Naive thymus-derived CD4-positive, alpha-beta T cell (primary cell): ENCODE data around the gene IP6K3. TPM values are rescaled to one million over a fixed set of nuclear protein-coding genes. Genes with fewer than 3 reads are reported as not detected.

ENCODE experiments used
- ATAC-seq: fragments of 150-1000 bp; cut with Tn5 transposase; 2 replicates; pipeline ENCODE4 v1.10.0; 2021; ENCODE audit warnings: mild to moderate bottlenecking, moderate library complexity
- CTCF ChIA-PET: fragments of 350-600 bp; sonication (Branson Sonifier 250); formaldehyde crosslinking; loops from one replicate; lab custom pipeline; 2021; ENCODE audit warnings: antibody characterized with exemption; lab: Charles Lee
- POLR2A ChIA-PET: fragments of 350-600 bp; sonication (Branson Sonifier 250); formaldehyde crosslinking; loops from one replicate; lab custom pipeline; 2021; ENCODE audit warnings: antibody characterized with exemption, inconsistent platforms; lab: Charles Lee
- DNase-seq, 9 donors: peaks; one replicate each; pipeline versions ENCODE4 v3.0.0 to v3.0.0-alpha.2; 2020 to 2022; ENCODE audit warnings: mixed read lengths in 1 of 9
- H3K27ac ChIP-seq: one replicate; pipeline ENCODE4 v1.7.0; 2013; ENCODE audit warnings: mild to moderate bottlenecking, low read depth, low read length, moderate library complexity
- H3K27me3 ChIP-seq, 2 donors: one replicate each; pipeline ENCODE4 v1.7.0; 2013; ENCODE audit warnings: low read length in 2 of 2, mild to moderate bottlenecking in 2 of 2, moderate library complexity in 2 of 2; ENCODE audit not compliant: control insufficient read depth in 2 of 2, insufficient read depth in 2 of 2
- H3K36me3 ChIP-seq, 3 experiments: 1 replicate in 2 of 3; 2 replicates in 1 of 3; pipeline ENCODE4 v1.7.0; 2013; ENCODE audit warnings: low read length in 3 of 3, mild to moderate bottlenecking in 3 of 3, moderate library complexity in 1 of 3; ENCODE audit not compliant: insufficient read depth in 3 of 3, control insufficient read depth in 2 of 3
- H3K4me1 ChIP-seq, 2 donors: one replicate each; pipeline ENCODE4 v1.7.0; 2013; ENCODE audit warnings: low read length in 2 of 2, mild to moderate bottlenecking in 2 of 2, moderate library complexity in 1 of 2; ENCODE audit not compliant: control insufficient read depth in 2 of 2, insufficient read depth in 2 of 2
- H3K4me3 ChIP-seq: 2 replicates; pipeline ENCODE4 v1.7.0; 2013; ENCODE audit warnings: mild to moderate bottlenecking, low read length
- H3K9me3 ChIP-seq, 3 experiments: 1 replicate in 2 of 3; 2 replicates in 1 of 3; pipeline ENCODE4 v1.7.0; 2013; ENCODE audit warnings: low read length in 3 of 3; ENCODE audit not compliant: control insufficient read depth in 2 of 3
- H3K27ac Mint-ChIP-seq, 9 donors: one replicate each; pipeline ENCODE4 v1.8.0; 2020 to 2022; ENCODE audit warnings: mixed read lengths in 9 of 9, mild to moderate bottlenecking in 8 of 9, moderate library complexity in 5 of 9, inconsistent platforms in 2 of 9
- H3K27me3 Mint-ChIP-seq, 5 donors: one replicate each; pipeline ENCODE4 v1.8.0; 2021 to 2022; ENCODE audit warnings: mixed read lengths in 5 of 5, mild to moderate bottlenecking in 1 of 5
- H3K36me3 Mint-ChIP-seq, 5 donors: one replicate each; pipeline ENCODE4 v1.8.0; 2020 to 2022; ENCODE audit warnings: mixed read lengths in 5 of 5, mild to moderate bottlenecking in 3 of 5, inconsistent platforms in 1 of 5
- H3K4me1 Mint-ChIP-seq, 7 donors: one replicate each; pipeline ENCODE4 v1.8.0; 2020 to 2022; ENCODE audit warnings: mixed read lengths in 7 of 7, mild to moderate bottlenecking in 3 of 7, inconsistent platforms in 1 of 7
- H3K4me3 Mint-ChIP-seq, 10 donors: one replicate each; pipeline ENCODE4 v1.8.0; 2020 to 2022; ENCODE audit warnings: mild to moderate bottlenecking in 10 of 10, mixed read lengths in 10 of 10, moderate library complexity in 6 of 10, inconsistent platforms in 2 of 10
- H3K9me3 Mint-ChIP-seq, 11 donors: one replicate each; pipeline ENCODE4 v1.8.0; 2020 to 2022; ENCODE audit warnings: mixed read lengths in 11 of 11, mild to moderate bottlenecking in 4 of 11, inconsistent platforms in 1 of 11, moderate library complexity in 1 of 11
- intact Hi-C, 2 donors: fragments of 100-400 bp; cut with micrococcal nuclease; formaldehyde crosslinking; loops; one replicate each; pipeline ENCODE4 v1.15.1; 2023
- polyA plus RNA-seq, 2 donors: library from polyadenylated mRNA; unstranded; fragments of 300-500 nt; fragmentation: Illumina TruSeq; gene quantifications; one replicate each; pipeline ENCODE4 v1.2.3, GENCODE V29; 2021
- total RNA-seq, 6 experiments: library from RNA in 5 of 6; stranded (reverse) in 5 of 6; gene quantifications; 1 replicate in 5 of 6; 2 replicates in 1 of 6; pipeline ENCODE4 v1.2.3 and lab custom pipeline; 2021 to 2026

IP6K3 gene
- total and polyA plus RNA-seq, 7 experiments from 2014 or later: not detected

DNA sequence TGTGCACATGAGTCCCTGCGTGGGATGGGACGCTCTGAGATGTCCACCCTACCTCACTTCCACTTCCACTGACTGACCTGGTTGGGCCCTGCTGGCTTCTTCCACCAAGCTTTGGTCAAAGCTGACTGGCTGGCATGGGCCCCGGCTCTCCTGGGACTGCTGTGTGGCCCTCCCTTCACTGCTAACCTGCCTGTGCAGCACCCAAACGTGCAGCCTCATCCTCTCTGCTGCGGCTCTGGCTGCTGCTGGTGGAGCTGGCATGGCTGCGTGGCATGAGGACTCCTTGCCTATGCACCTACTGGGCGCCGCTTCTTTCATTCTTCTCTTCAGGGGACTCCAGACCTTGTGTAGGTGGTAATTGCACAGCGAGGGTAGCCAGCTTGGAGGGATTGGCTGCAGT, 18.7 kb upstream of the IP6K3 start:
- DNase-seq: no peak
- no peak overlapping the region for H3K4me3 Mint-ChIP-seq
- CTCF ChIA-PET: interaction anchor here (0.9 kb wide), 1 partner anchor 214 kb away, joined by 3 read pairs; no protein-coding TSS in a partner anchor
- no peaks in the 10 kb centered on the region for H3K9me3 Mint-ChIP-seq
- no peaks in the 10 kb centered on the region for H3K36me3 Mint-ChIP-seq
- H3K27me3 Mint-ChIP-seq: peaks cover 0 to 15% (median 6%) of the 10 kb centered on the region in 5 donors
- Histone ChIP-seq H3K4me1 (no peaks in the 10 kb centered on the region), H3K9me3 (no peaks in the 10 kb centered on the region), H3K27ac (no peak overlapping the region), H3K4me3 (no peak overlapping the region), H3K27me3 (no peaks in the 10 kb centered on the region), H3K36me3 (no peaks in the 10 kb centered on the region)
- intact Hi-C loops: no loop called here
- POLR2A ChIA-PET: no interaction called here
- ATAC-seq: no peak
- H3K27ac Mint-ChIP-seq: no peak overlapping the region
- H3K4me1 Mint-ChIP-seq: peaks cover 0 to 4% (median 0%) of the 10 kb centered on the region in 7 donors

DNA sequence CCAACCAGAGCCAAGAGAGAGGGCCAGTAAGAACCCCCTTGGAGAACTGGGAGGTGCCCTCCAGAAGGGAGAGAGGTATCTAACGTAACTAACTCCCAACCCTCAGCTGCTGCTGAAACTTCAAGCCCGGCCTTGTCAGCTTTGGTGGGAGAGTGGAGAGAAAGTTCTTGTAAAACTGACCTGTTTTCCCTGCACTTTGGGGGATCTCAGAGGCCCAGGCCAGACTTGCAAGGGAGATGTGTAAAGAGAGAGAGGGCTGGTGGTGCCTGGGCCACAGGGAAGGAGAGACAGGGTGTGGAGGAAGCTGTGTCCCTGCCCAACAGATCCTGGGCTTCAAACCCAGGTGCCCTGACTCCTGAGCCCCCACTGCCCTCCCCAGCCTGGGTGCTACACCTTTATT, 17.3 kb upstream of the IP6K3 start:
- no peak overlapping the region for H3K27ac Mint-ChIP-seq
- Histone ChIP-seq H3K27ac (no peak overlapping the region), H3K4me3 (no peak overlapping the region), H3K9me3 (no peaks in the 10 kb centered on the region), H3K4me1 (no peaks in the 10 kb centered on the region), H3K27me3 (no peaks in the 10 kb centered on the region), H3K36me3 (no peaks in the 10 kb centered on the region)
- H3K9me3 Mint-ChIP-seq: no peaks in the 10 kb centered on the region
- ChIA-PET CTCF (interaction anchor here (0.6 to 4.3 kb wide), 2 partner anchors 53 to 400 kb away, joined by 3 to 19 read pairs; partner anchors contain the start of gene UQCC2), POLR2A (interaction anchor here (0.8 kb wide), 1 partner anchor 385 kb away, joined by 3 read pairs; no protein-coding TSS in a partner anchor)
- H3K4me1 Mint-ChIP-seq: peaks cover 0 to 4% (median 0%) of the 10 kb centered on the region in 7 donors
- no peak for DNase-seq
- intact Hi-C loops: no loop called here
- ATAC-seq: no peak
- peaks cover 0 to 15% (median 6%) of the 10 kb centered on the region in 5 donors for H3K27me3 Mint-ChIP-seq
- no peak overlapping the region for H3K4me3 Mint-ChIP-seq
- no peaks in the 10 kb centered on the region for H3K36me3 Mint-ChIP-seq

DNA sequence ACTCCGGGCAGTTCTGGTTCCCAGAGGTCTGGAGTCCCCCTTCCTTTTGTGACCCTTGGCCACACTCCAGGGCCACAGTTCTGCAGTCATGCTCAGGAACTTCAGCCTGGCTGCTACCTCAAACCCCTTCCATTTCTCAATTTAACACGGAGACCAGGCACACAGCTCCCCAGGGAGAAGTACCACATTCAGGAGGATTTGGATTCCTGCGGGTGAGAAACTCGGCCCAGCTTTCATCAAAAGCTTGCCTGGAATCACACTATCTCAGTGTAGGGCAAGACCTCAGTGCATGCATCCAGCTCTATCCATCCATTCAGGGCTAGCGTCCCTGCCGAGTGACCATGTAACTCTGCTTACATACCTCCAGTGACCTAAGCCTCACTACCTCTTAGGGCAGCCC, 16.8 kb upstream of the IP6K3 start:
- H3K27me3 ChIP-seq: no peaks in the 10 kb centered on the region
- Mint-ChIP-seq H3K27ac (no peak overlapping the region), H3K4me3 (no peak overlapping the region), H3K27me3 (peaks cover 0 to 13% (median 6%) of the 10 kb centered on the region in 5 donors), H3K36me3 (no peaks in the 10 kb centered on the region), H3K4me1 (peaks cover 0 to 2% (median 0%) of the 10 kb centered on the region in 7 donors), H3K9me3 (no peaks in the 10 kb centered on the region)
- no peak overlapping the region for H3K27ac ChIP-seq
- H3K4me1 ChIP-seq: no peaks in the 10 kb centered on the region
- intact Hi-C loops: no loop called here
- DNase-seq: no peak
- H3K36me3 ChIP-seq: no peaks in the 10 kb centered on the region
- POLR2A ChIA-PET: interaction anchor here (0.6 kb wide), 1 partner anchor 16 kb away, joined by 3 read pairs; no protein-coding TSS in a partner anchor
- no peaks in the 10 kb centered on the region for H3K9me3 ChIP-seq
- no peak for ATAC-seq
- CTCF ChIA-PET: interaction anchor here (4.3 kb wide), 1 partner anchor 52 kb away, joined by 19 read pairs; the partner anchor contains the start of gene UQCC2
- no peak overlapping the region for H3K4me3 ChIP-seq

DNA sequence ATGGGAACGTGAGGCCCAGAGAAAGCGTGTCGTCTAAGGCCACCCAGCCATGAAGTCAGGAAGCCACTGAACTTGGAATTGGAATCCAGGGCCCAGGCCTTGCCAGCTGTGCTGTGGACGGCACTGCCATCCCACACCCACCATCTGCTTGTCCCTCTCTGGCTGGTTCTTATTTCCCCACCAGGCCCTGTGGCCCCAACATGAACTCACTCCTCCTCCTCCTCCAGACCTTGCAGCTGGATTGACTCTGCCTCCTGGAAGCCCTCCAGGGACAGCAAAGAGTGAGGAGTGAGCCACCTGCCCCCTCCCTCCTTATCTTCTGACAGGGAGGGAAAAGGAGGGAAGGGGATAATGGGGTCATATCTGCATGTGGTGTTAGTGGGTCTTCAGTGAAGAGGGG, 16.0 kb upstream of the IP6K3 start:
- Mint-ChIP-seq H3K9me3 (no peaks in the 10 kb centered on the region), H3K4me1 (no peaks in the 10 kb centered on the region), H3K36me3 (no peaks in the 10 kb centered on the region), H3K27ac (peak overlapping the region in 1 of 9 donors; percentile 8), H3K27me3 (peaks cover 0 to 10% (median 6%) of the 10 kb centered on the region in 5 donors), H3K4me3 (no peak overlapping the region)
- no peaks in the 10 kb centered on the region for H3K9me3 ChIP-seq
- DNase-seq (no peak), ATAC-seq (no peak)
- no peak overlapping the region for H3K27ac ChIP-seq
- H3K27me3 ChIP-seq: no peaks in the 10 kb centered on the region
- intact Hi-C loops: loop anchor here (1.0 kb wide), 3 partner anchors 51 to 177 kb away; partner anchors contain the start of gene UQCC2 (in 2 of the 2)
- H3K36me3 ChIP-seq: no peaks in the 10 kb centered on the region
- no peak overlapping the region for H3K4me3 ChIP-seq
- ChIA-PET POLR2A (no interaction called here), CTCF (interaction anchor here (2.4 to 4.3 kb wide), 2 partner anchors 8 to 51 kb away, joined by 10 to 19 read pairs; partner anchors contain the start of gene UQCC2)
- no peaks in the 10 kb centered on the region for H3K4me1 ChIP-seq

DNA sequence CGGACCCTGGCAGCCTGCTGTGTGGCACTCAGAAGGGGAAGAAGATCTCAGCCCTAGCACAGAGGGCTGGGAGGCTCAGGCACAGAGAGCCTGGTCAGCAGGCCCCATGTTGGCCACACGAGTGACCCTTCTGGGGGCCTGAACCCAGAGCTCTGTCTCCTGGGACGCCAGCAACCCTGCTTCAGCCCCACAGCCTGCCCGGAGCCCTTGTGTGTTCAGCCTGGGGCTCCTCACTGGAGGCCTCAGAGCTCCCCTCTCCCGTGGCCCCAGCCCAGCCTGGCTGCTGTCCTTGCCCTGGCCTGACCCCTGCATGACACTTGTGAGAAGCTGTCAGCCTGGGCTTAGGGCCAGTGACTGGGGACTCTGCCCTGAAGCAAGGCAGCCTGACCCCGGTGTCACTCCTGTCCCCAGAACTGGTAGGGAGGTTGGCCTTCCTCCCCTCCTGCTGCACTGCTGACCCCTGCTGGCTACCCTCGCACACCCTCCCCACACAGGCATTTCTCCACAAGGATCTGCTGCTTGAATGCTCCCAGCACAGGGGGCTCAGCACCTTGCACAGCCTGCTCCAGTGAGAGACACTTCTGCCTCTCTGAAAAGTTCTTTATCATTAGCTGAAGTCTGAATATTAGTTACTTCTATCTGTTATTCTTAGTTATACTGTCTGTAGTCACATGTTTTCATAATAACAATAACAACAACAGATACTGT, 15.4 kb upstream of the IP6K3 start:
- peaks cover 0 to 8% (median 5%) of the 10 kb centered on the region in 5 donors for H3K27me3 Mint-ChIP-seq
- peak overlapping the region in 1 of 9 donors; percentile 8 for H3K27ac Mint-ChIP-seq
- intact Hi-C loops: loop anchor here (1.0 kb wide), 3 partner anchors 51 to 177 kb away; partner anchors contain the start of gene UQCC2 (in 2 of the 2)
- no peaks in the 10 kb centered on the region for H3K36me3 Mint-ChIP-seq
- Histone ChIP-seq H3K27me3 (no peaks in the 10 kb centered on the region), H3K4me3 (no peak overlapping the region), H3K36me3 (no peaks in the 10 kb centered on the region), H3K9me3 (no peaks in the 10 kb centered on the region), H3K4me1 (no peaks in the 10 kb centered on the region), H3K27ac (no peak overlapping the region)
- ATAC-seq (peak; percentile 67), DNase-seq (peak in 6 of 9 donors; percentile 21 to 34 (median 30))
- POLR2A ChIA-PET: no interaction called here
- peaks cover 0 to 1% (median 0%) of the 10 kb centered on the region in 11 donors for H3K9me3 Mint-ChIP-seq
- no peaks in the 10 kb centered on the region for H3K4me1 Mint-ChIP-seq
- no peak overlapping the region for H3K4me3 Mint-ChIP-seq
- CTCF ChIA-PET: interaction anchor here (1.3 to 4.3 kb wide), 4 partner anchors 9 to 61 kb away, joined by 3 to 19 read pairs (median 7); partner anchors contain the start of gene UQCC2

DNA sequence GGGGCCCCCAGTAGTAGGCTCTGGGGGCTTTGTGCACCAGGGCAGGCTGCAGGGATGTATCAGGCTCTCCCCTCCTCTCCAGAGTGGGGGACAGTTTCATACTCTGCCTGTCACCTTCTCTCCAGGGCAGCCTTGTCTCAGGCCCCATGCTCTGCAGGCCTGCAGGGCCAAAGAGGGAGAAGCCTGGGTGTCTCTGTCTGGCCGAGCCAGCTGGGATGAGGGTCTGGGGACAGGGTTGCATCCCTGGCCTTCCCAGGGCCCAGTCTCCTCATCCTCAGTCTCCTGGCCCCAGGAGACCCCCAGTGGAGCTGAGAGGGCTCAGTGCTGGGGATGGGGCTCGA, 14.8 kb upstream of the IP6K3 start:
- peaks cover 0 to 7% (median 3%) of the 10 kb centered on the region in 5 donors for H3K27me3 Mint-ChIP-seq
- no peaks in the 10 kb centered on the region for H3K36me3 ChIP-seq
- no peak overlapping the region for H3K27ac ChIP-seq
- ChIA-PET POLR2A (no interaction called here), CTCF (interaction anchor here (0.5 to 4.3 kb wide), 6 partner anchors 9 to 366 kb away, joined by 3 to 19 read pairs (median 4); partner anchors contain the start of gene UQCC2)
- no peak overlapping the region for H3K4me3 Mint-ChIP-seq
- no peaks in the 10 kb centered on the region for H3K9me3 ChIP-seq
- intact Hi-C loops: no loop called here
- H3K27me3 ChIP-seq: no peaks in the 10 kb centered on the region
- H3K4me3 ChIP-seq: no peak overlapping the region
- no peaks in the 10 kb centered on the region for H3K4me1 Mint-ChIP-seq
- no peaks in the 10 kb centered on the region for H3K36me3 Mint-ChIP-seq
- no peak for ATAC-seq
- peaks cover 0 to 1% (median 0%) of the 10 kb centered on the region in 11 donors for H3K9me3 Mint-ChIP-seq
- DNase-seq: no peak
- H3K4me1 ChIP-seq: no peaks in the 10 kb centered on the region
- H3K27ac Mint-ChIP-seq: no peak overlapping the region
